Measurements from ENCODE around the gene ECI1.

Gene ECI1

DNA sequence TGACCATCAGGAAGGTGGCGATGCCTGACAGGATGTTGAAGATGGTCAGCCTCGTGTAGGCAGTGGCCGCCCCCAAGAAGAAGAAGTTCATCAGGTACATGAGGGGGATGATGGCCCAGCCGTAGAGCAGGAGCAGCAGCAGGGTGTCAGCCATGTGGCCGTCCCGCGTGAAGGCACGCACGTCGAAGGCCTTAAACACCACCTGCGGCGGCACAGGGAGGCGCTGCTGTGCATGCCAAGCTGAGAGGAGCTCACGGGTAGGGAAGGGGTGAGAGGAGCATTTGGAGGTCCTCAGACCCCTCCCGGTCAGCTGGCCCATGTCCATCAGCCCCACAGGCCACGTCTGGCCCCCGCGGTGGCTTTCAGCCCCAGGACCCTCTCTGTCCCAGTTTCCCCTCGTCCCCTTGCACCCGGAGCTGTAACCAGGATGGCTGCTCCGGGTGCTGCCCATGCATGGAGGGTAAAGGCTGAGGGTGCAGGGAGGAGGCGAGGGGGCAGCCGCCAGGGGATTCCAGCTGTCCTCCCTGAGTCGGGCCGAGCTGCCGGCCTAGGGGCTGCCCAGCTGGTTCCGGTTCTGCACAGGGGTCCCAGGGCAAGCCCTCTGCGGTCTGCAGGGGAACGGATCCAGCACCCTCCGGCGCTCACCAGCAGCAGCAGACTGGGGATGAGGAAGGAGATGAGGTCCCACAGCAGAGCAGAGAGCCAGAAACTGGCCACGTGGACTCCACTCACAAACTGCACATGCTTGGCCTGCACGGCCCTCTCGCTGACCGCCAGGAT is 33.6 kb upstream of the ECI1 start:
- Mint-ChIP-seq H3K4me3 (no peak overlapping the region), H3K9me3 (no peaks in the 10 kb centered on the region), H3K27ac (no peak overlapping the region), H3K27me3 (peaks cover 0 to 11% of the 10 kb centered on the region in 2 donors), H3K36me3 (peaks cover 0 to 7% of the 10 kb centered on the region in 2 donors), H3K4me1 (no peaks in the 10 kb centered on the region)
- no peak for ATAC-seq (replicated peaks)
- DNase-seq, result no peak

DNA sequence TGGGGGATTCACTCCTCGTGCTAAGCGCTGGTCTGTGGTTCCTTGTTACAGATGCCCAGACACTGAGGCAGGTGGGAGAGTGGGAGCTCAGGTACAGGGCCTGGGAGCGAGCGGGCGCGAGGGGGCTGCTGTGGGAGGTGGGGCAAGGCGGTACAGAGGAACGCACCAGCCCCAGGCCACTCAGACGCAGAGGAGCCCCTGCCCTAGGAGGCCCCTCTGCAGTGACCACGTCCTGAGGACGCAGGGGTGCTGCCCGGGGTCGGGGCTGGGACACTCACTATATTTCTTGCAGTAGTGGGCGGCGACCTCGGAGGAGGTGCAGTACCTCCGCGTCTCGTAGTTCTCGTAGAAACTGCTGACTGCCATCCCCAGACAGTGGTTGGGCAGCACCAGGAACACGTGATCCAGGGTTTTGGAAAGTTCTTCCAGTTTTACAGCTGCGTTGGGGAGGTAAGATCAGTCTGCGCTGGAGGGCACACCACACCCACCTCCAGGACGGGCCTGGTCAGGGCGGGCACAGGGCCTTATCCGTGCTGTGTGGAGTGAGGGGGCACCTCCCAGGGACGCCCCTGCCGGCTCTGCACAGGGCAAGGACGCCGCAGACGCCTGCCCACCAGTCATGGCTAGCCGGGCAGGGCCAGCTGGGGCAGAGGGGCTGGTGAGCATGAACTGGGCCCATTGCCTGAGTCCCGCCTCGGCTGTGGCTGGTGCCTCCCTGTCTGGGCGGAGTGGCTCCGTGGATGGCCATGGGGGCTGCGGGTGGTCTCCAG is 32.8 kb upstream of the ECI1 start:
- Mint-ChIP-seq H3K27ac (no peak overlapping the region), H3K4me1 (no peaks in the 10 kb centered on the region), H3K27me3 (peaks cover 0 to 11% of the 10 kb centered on the region in 2 donors), H3K4me3 (no peak overlapping the region), H3K9me3 (no peaks in the 10 kb centered on the region), H3K36me3 (peaks cover 0 to 7% of the 10 kb centered on the region in 2 donors)
- DNase-seq (no peak), ATAC-seq (replicated peaks) (no peak)

DNA sequence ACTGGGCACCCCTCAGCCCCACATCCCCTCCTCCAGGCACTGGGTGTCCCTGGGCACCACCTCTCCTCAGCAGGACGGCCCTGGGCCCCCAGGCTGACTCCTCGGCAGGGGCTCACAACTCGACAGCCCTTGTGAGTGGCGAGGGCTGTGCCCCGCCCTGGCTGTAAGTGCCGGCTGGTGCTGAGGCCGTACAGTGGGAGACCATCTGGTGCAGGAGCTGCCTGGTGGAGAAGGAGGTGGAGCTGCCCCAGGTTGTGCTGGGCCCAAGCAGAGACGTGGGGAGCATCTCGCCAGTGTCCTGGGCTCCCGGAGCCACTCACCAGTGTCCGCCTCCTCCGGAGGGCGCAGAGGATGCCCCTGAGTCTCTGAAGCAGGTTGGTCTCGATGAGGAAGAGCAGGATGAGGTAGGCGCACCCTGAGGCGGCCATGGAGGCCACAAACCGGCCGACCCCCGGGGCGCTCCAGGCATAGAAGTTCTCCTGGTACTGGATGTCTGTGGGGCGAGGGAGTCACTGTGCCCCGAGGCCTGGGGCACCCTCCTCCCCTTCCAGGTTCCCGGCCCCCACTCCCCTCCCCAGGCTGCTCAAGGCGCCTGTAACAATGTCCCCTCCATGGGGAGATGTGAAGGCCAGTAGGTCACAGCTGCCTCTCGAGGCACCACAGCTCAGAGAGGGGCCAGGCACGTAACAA is 31.6 kb upstream of the ECI1 start:
- Mint-ChIP-seq H3K9me3 (no peaks in the 10 kb centered on the region), H3K4me3 (no peak overlapping the region), H3K27me3 (peaks cover 0 to 11% of the 10 kb centered on the region in 2 donors), H3K36me3 (peaks cover 0 to 7% of the 10 kb centered on the region in 2 donors), H3K27ac (no peak overlapping the region), H3K4me1 (no peaks in the 10 kb centered on the region)
- ATAC-seq (replicated peaks) (no peak), DNase-seq (no peak)

DNA sequence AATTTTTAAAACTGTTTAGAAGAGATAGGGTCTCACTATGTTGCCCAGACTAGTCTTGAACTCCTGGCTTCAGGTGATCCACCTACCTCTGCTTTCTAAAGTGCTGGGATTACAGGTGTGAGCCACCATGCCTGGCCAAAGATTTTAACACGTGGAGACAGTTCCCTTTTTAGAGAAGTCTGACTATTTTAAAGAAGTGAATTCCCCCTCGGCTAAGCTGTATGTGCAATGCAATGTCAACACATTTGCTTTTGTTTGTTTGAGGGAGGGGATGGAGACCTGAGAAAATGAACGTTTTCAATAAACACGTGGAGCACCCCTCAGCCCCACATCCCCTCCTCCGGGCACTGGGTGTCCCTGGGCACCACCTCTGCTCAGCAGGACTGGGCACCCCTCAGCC is 30.9 kb upstream of the ECI1 start:
- H3K4me1 Mint-ChIP-seq, result no peaks in the 10 kb centered on the region
- no peaks in the 10 kb centered on the region for H3K9me3 Mint-ChIP-seq
- H3K27me3 Mint-ChIP-seq, result peaks cover 0 to 11% of the 10 kb centered on the region in 2 donors
- H3K36me3 Mint-ChIP-seq, result peaks cover 0 to 7% of the 10 kb centered on the region in 2 donors
- ATAC-seq (replicated peaks) (no peak), DNase-seq (no peak)
- no peak overlapping the region for H3K4me3 Mint-ChIP-seq
- H3K27ac Mint-ChIP-seq, result no peak overlapping the region

DNA sequence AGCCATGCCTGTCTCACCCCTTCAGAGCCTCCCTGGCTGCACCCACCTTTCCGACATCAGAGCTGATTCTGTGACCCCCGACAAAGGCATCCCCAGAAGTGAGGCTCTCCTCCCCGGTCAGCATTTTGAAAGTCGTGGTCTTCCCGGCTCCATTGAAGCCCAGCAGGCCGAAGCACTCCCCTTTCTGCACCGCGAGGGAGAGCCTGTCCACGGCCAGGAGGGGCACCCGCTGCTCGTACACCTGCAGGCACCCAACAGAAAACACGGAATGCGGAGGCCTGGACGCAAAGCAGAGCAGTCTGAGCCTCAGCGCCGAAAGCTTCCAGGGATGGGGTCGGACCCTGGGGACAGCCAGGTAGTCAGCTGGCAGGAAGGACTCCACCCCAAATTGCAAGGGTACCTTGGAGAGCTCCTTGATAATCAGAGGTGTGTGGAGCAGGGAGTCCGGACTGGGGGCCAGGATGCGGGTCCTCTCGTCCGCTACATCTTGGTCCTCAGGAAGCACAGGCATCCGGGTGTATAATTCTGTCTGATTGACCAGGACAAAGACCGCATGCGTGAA is 29.7 kb upstream of the ECI1 start:
- no peak for DNase-seq
- Mint-ChIP-seq H3K27ac (no peak overlapping the region), H3K36me3 (peaks cover 0 to 7% of the 10 kb centered on the region in 2 donors), H3K4me1 (no peaks in the 10 kb centered on the region), H3K4me3 (no peak overlapping the region), H3K27me3 (peaks cover 0 to 11% of the 10 kb centered on the region in 2 donors), H3K9me3 (no peaks in the 10 kb centered on the region)
- ATAC-seq (replicated peaks), result no peak

DNA sequence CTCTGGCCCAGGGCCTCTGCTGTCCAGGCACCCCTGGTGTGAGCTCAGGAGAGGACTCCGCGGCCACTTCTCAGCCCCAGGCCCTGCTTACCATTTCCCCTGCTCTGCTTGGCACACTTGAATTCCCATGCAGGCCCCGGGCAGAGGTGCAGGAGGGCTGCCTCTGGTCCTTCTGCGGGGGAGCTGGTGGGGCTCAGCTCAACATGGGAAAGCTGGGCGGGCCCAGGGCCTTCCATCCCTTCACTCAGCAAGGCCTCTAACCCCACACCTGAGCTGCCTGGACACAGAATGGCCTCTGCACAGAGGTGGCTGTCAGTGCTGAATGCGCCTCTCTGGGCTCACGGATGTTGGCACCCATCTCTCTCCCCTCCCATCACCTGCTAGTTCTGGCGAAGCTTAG is 29.1 kb upstream of the ECI1 start:
- no peaks in the 10 kb centered on the region for H3K9me3 Mint-ChIP-seq
- DNase-seq, result no peak
- H3K4me3 Mint-ChIP-seq, result no peak overlapping the region
- H3K27me3 Mint-ChIP-seq, result peaks cover 0 to 11% of the 10 kb centered on the region in 2 donors
- no peak for ATAC-seq (replicated peaks)
- H3K36me3 Mint-ChIP-seq, result peaks cover 0 to 7% of the 10 kb centered on the region in 2 donors
- H3K27ac Mint-ChIP-seq, result no peak overlapping the region
- no peaks in the 10 kb centered on the region for H3K4me1 Mint-ChIP-seq

DNA sequence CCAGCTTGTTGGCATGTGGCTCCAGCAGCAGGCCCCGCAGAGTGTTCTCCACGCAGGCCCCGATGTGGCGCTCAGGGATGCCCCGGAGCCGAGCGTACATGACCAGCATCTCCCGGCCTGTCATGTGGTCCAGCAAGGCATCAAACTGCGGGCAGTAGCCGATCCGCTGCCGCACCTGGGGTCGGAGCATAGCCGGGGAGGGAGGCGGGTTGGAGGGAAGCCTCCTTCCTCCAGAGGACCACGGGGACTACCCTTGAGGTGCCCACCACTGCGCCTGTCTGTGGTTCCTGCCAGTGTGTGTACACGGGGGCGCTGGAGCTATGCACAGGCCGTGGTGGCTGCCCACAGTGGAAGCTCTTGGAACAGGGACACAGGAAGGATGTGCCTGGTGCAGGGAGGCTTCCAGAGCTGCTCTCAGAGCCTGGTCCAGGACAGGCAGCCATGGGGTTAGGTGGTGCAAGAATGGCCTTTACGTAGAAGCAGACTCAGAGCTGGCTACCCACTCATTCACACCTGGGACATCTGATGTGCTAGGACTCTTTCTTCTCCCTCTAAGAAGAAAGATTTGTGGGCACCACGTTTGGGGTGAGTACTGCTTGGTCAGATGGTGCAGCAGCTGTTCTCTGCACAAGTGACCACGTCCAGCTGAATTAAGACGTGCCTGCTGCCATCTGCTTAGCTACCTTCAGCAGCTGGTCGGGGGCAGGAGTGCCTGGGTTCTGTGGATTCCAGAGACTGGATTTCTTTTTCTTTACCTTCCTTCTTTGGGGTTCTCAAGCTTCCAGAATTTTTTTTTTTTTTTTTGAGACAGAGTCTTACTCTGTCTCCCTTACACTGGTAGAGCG is 27.8 kb upstream of the ECI1 start:
- H3K9me3 Mint-ChIP-seq, result no peaks in the 10 kb centered on the region
- peaks cover 0 to 4% of the 10 kb centered on the region in 2 donors for H3K36me3 Mint-ChIP-seq
- H3K27ac Mint-ChIP-seq, result no peak overlapping the region

DNA sequence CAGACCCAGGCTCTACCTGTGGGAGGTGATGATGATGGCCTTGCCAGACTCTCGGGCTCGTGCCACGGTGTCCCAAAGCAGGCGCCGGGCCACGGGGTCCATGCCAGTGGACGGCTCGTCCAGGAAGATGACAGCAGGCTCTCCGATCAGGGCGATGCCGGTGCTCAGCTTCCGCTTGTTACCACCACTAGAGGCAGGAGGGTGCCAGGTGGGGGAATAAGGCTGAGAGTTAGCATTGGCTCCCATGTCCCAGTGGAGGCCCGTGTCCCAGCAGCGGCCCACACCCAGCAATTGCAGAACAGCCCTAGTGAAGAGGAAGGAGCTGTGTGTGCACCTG is 26.9 kb upstream of the ECI1 start:
- no peak overlapping the region for H3K4me3 Mint-ChIP-seq
- no peaks in the 10 kb centered on the region for H3K9me3 Mint-ChIP-seq
- no peak for DNase-seq
- H3K36me3 Mint-ChIP-seq, result peaks cover 0 to 4% of the 10 kb centered on the region in 2 donors
- no peak for ATAC-seq (replicated peaks)
- H3K27me3 Mint-ChIP-seq, result peaks cover 0 to 4% of the 10 kb centered on the region in 2 donors
- H3K27ac Mint-ChIP-seq, result no peak overlapping the region
- no peaks in the 10 kb centered on the region for H3K4me1 Mint-ChIP-seq

More for the DNA sequence above, 27.8 kb upstream of the ECI1 start:
- Mint-ChIP-seq H3K4me3 (no peak overlapping the region), H3K27me3 (peaks cover 0 to 11% of the 10 kb centered on the region in 2 donors), H3K4me1 (no peaks in the 10 kb centered on the region)
- DNase-seq (no peak), ATAC-seq (replicated peaks) (no peak)

DNA sequence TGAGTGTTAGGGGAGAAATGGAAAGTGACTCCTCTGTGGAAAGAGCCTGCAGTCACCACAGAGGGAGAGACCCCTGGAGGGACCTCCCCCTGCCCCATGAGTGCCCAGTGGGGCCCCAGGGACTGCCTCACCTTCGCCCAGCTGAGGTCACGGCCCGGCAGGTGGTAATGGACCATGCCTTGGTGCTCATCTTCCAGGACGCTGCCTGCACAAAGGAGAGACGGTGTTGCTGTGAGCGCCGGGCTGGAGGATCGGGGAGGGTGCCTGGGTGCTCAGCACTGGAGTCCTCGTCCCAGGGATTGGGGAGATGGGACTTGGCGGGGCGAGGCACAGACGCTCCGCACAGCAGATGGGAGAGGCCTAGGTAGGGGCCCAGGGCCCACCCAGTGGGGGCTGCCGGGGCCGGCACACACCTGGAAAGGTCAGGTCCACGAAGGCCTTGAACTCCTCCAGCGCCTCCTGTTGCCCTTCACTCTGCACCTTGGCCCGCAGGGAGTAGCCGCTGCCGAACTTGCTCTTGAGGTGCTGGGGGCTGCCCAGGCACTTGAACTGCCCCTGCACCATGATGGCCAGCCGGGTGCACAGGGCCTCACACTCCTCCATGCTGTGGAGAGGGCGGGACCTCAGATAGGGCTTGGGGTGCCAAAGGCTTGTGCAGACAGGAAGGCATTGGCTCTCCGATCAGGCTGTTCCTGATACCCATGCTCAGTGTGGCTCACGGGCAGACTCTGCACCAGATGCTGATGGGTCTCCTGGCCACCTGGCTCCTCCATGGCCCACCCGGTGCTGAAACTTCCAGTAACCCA is 26.3 kb upstream of the ECI1 start:
- H3K27ac Mint-ChIP-seq, result peak overlapping the region; percentile 37
- peaks cover 0 to 4% of the 10 kb centered on the region in 2 donors for H3K36me3 Mint-ChIP-seq
- H3K4me3 Mint-ChIP-seq, result no peak overlapping the region
- DNase-seq, result no peak
- ATAC-seq (replicated peaks), result no peak
- no peaks in the 10 kb centered on the region for H3K9me3 Mint-ChIP-seq
- no peaks in the 10 kb centered on the region for H3K27me3 Mint-ChIP-seq
- H3K4me1 Mint-ChIP-seq, result no peaks in the 10 kb centered on the region

DNA sequence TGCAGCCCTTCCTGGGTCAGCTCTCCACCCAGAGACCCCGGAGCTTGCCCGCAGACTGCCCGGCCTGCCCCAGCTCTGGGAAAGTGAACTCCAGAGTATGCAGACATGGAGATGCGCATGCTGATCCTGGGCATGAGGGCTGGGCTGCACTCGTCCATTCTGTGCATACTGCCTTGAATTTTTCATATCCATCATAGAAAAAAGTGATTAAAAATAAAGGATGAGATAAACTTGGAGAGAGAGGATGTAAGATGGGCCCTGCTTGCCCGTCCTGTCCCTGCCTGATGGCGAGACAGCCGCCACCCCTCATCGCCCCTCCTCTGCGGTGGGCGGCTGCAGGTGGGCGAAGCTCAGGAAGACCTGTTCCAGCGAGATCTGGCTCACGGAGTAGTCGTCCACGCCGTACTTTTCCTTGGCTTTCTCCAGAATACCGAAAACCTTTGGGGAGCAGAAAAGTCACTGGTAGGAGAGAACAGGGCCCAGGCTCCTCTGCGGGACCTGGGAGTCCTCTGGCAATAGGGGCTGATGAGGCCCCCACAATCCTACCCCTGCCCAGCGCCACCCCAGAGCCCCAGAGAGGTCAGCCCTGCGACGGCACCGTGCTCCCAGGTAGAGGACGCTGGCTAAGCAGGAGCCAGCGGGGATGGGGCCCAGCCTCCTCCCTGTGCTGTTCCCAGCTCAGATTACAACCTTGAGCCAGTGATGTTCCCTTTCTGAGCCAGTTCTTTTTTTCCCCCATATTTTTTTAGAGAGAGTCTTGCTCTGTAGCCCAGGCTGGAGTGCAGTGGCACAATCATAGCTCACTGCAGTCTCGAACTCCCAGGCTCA is 25.2 kb upstream of the ECI1 start:
- H3K9me3 Mint-ChIP-seq, result no peaks in the 10 kb centered on the region
- no peak overlapping the region for H3K4me3 Mint-ChIP-seq
- H3K36me3 Mint-ChIP-seq, result peaks cover 1 to 4% of the 10 kb centered on the region in 2 donors
- ATAC-seq (replicated peaks) (no peak), DNase-seq (no peak)
- H3K27ac Mint-ChIP-seq, result no peak overlapping the region
- no peaks in the 10 kb centered on the region for H3K27me3 Mint-ChIP-seq
- H3K4me1 Mint-ChIP-seq, result no peaks in the 10 kb centered on the region

DNA sequence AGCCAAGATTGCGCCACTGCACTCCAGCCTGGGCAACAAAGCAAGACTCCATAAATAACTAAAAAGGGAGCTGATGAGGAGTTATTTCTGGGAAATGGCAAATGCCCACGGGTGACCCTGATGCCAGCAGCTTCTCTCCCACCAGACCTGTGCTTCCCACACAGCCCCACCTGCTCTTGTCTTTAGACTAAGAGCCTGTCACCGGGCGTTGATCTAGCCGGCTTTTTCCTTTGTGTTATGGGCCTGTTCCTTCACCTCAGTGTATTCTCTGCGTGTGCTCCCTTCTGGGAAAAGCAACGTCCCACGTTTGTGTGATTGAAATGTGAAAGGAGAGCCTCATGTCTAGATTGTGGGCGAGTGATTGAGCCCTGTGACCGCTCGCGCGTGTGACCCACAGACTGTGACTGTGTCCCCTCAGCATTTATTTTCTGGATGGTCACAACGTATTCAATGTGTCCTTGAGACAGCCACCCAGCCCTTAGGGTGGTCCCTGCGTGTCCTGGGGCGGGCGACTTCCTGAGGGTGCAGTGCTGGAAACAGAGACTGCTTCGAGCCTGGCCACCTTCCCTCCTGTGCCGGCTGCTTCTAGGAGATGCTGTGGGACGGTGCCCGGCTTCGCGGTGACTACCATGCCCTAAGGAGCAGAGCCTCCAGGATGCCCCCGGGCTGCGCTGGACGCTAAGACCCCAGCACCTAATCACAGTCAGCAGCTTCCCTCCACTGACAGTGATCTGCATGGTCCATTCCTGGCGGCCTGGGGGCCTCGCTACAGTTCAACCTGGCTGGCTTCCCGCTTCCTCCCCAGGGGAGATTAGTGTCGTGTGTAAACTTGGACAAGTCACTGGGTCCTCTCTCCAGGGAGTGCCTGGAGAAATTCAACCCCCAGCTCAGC is 24.3 kb upstream of the ECI1 start:
- H3K27me3 Mint-ChIP-seq, result no peaks in the 10 kb centered on the region
- no peak for ATAC-seq (replicated peaks)
- H3K36me3 Mint-ChIP-seq, result peaks cover 1 to 4% of the 10 kb centered on the region in 2 donors
- no peak overlapping the region for H3K27ac Mint-ChIP-seq
- H3K4me1 Mint-ChIP-seq, result peaks cover 0 to 3% of the 10 kb centered on the region in 2 donors
- no peak overlapping the region for H3K4me3 Mint-ChIP-seq
- DNase-seq, result no peak
- no peaks in the 10 kb centered on the region for H3K9me3 Mint-ChIP-seq

DNA sequence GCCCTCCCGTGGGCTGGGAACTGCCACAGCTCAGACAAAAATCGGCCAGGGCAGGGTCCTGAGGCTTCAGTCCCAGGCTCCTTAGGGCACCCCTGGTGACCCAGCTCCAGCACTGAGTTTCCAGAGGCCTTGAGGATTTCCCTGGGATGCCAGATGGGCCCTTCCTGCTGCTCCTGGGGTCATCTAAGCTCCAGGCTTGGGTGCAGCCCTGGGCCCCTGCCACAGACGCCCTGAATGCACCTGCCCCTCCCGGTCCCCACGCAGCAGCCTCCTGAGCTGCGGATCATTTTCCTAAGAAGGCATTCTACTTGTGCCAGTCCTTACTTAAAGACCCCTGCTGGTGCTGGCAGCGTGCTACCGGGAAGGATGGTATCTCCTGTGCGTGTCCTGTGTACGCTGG is 22.5 kb upstream of the ECI1 start:
- Mint-ChIP-seq H3K27me3 (no peaks in the 10 kb centered on the region), H3K4me1 (peaks cover 10 to 11% of the 10 kb centered on the region in 2 donors), H3K9me3 (no peaks in the 10 kb centered on the region), H3K27ac (no peak overlapping the region), H3K36me3 (peaks cover 1 to 4% of the 10 kb centered on the region in 2 donors), H3K4me3 (no peak overlapping the region)
- ATAC-seq (replicated peaks) (no peak), DNase-seq (no peak)

Measured in stimulated activated naive B cell treated with anti-CD40 and anti-IgM and Interleukin-4, amounts not matched to agents 10 μg/mL and 1 μg/mL and 100 μg/mL, for 72 hours (primary cell).